Thoracic aorta (tissue), 2 donors: Measurements from ENCODE around the gene OR2B2. TPM values are rescaled to one million over a fixed set of nuclear protein-coding genes. Genes with fewer than 3 reads are reported as not detected.

Experiments
- ATAC-seq: fragments of 150-250 bp; one replicate; pipeline ENCODE4 v1.8.0; 2017; ENCODE audit warnings: low read depth; ENCODE audit not compliant: insufficient number of reproducible peaks, low FRiP score
- DNase-seq: peaks from one replicate; pipeline ENCODE4 v3.0.0-alpha.2; 2020; ENCODE audit warnings: low spot score
- H3K27ac ChIP-seq, 2 donors: fragments of 200-600 bp; sonication (generic); 1 replicate in 1 of 2; 2 replicates in 1 of 2; pipeline ENCODE4 v1.5.1; 2016; ENCODE audit warnings: mild to moderate bottlenecking in 2 of 2, moderate library complexity in 2 of 2
- H3K27me3 ChIP-seq: fragments of 200-600 bp; sonication (generic); replicated peaks from 2 replicates; pipeline ENCODE4 v1.6.0; 2016; ENCODE audit warnings: mild to moderate bottlenecking; ENCODE audit not compliant: insufficient read depth
- H3K36me3 ChIP-seq: fragments of 200-600 bp; sonication (generic); one replicate; pipeline ENCODE4 v1.5.1; 2016
- H3K4me1 ChIP-seq, 2 donors: fragments of 200-600 bp; sonication (generic); 1 replicate in 1 of 2; 2 replicates in 1 of 2; pipeline versions ENCODE4 v1.5.1 to v1.6.0; 2016; ENCODE audit warnings: low read depth in 2 of 2, mild to moderate bottlenecking in 1 of 2; ENCODE audit not compliant: control insufficient read depth in 1 of 2
- H3K4me3 ChIP-seq: fragments of 200-600 bp; sonication (generic); 2 replicates; pipeline ENCODE4 v1.5.1; 2016; ENCODE audit warnings: mild to moderate bottlenecking
- H3K9me3 ChIP-seq: fragments of 200-600 bp; sonication (generic); 2 replicates; pipeline ENCODE4 v1.5.1; 2016
- CTCF ChIP-seq: fragments of 200-600 bp; sonication (generic); IDR thresholded peaks from one replicate; pipeline ENCODE4 v1.5.1; 2019; ENCODE audit warnings: antibody characterized with exemption
- total RNA-seq, 2 donors: library from RNA; depleted of rRNA; stranded (reverse); fragments of >200 nt; gene quantifications; one replicate each; pipeline versions ENCODE4 v1.1.0 to v1.2.3, GENCODE V29; 2016

Gene OR2B2
- total RNA-seq, 2 donors from 2014 or later, result not detected

GRCh38 chr6:27862396-27863066, 49.7 kb downstream of the OR2B2 start:
- Histone ChIP-seq H3K9me3 (no peaks in the 10 kb centered on the region), H3K36me3 (no peaks in the 10 kb centered on the region), H3K27ac (no peak overlapping the region), H3K27me3 (no peaks in the 10 kb centered on the region), H3K4me1 (peaks cover 8 to 28% of the 10 kb centered on the region in 2 donors), H3K4me3 (no peak overlapping the region)
- no peak for TF ChIP-seq CTCF
- no peak for DNase-seq
- no peak for ATAC-seq

- no peak for ATAC-seq
These were observed 50.3 kb downstream of the OR2B2 start for GRCh38 chr6:27861861-27862260.

GRCh38 chr6:27861276-27861840, 50.8 kb downstream of the OR2B2 start:
- no peak for ATAC-seq
- no peak for TF ChIP-seq CTCF
- no peaks in the 10 kb centered on the region for H3K27me3 ChIP-seq
- no peak overlapping the region for H3K4me3 ChIP-seq
- H3K9me3 ChIP-seq, result no peaks in the 10 kb centered on the region
- H3K27ac ChIP-seq, result no peak overlapping the region
- DNase-seq, result no peak
- peaks cover under 1 to 20% of the 10 kb centered on the region in 2 donors for H3K4me1 ChIP-seq
- no peaks in the 10 kb centered on the region for H3K36me3 ChIP-seq

More at GRCh38 chr6:27861861-27862260, 50.3 kb downstream of the OR2B2 start:
- Histone ChIP-seq H3K27ac (no peak overlapping the region), H3K4me3 (no peak overlapping the region), H3K36me3 (no peaks in the 10 kb centered on the region), H3K4me1 (peaks cover 5 to 25% of the 10 kb centered on the region in 2 donors), H3K9me3 (no peaks in the 10 kb centered on the region), H3K27me3 (no peaks in the 10 kb centered on the region)
- no peak for DNase-seq
- no peak for TF ChIP-seq CTCF

Other genes starting within 250 kb of the OR2B2 start
- not detected for gene OR2B6, start 44.8 kb upstream of the OR2B2 start, total RNA-seq
- gene ZNF165, start 168.2 kb upstream of the OR2B2 start, total RNA-seq, result under 1 TPM in 1 of 2 donors, not detected in 1; 0.56 TPM
- 1 to 10 TPM in 1 of 2 donors, under 1 TPM in 1; 0.81 to 2.5 TPM for gene ZSCAN16, start 212.2 kb upstream of the OR2B2 start, total RNA-seq
- 10 to 100 TPM; 19.2 to 36.2 TPM for gene ZKSCAN8, start 229.5 kb upstream of the OR2B2 start, total RNA-seq